ENCODE measurements around the gene IL1R1. TPM values are rescaled to one million over a fixed set of nuclear protein-coding genes. Genes with fewer than 3 reads are reported as not detected.

The IL1R1 gene
- total and polyA plus RNA-seq, 2 donors (not counting 1 experiment from before 2014, with no cell fraction given), result 110 to 232 TPM

DNA sequence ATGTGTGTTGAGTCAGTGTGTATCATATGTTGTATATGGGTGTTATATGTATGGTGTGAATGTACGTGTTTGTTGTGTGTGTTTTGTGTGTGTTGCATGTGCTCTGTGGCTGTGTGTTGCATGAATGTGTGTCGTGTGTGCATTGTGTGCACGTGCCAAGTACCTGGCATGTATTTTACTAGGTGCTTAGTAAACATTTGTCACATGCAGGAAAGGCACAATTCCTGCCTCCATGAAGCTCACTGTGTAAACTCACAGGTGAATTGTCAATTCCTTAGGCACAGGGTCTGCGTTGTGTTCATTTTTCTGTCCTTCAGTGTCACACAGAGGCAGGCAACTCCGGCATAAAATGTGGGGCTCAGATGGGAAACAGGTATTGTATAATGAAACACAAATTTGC lies 22.3 kb upstream of the IL1R1 start:
- no peak overlapping the region for H3K9ac ChIP-seq (ENCODE audit: insufficient read depth, low read length)
- H3K4me1 ChIP-seq (ENCODE audit: control insufficient read depth, extremely low read depth, insufficient read depth, low read length), result peaks cover 16% of the 10 kb centered on the region
- no peak overlapping the region for H3K4me3 ChIP-seq (replicated peaks in 1 of 4; ENCODE audit: control extremely low read depth in 1 of 4, insufficient read depth in 1 of 4, low read depth in 3 of 4, low read length in 4 of 4)
- no peak for DNase-seq (ENCODE audit: low read depth in 2 of 2)
- H3K27me3 ChIP-seq (ENCODE audit: control insufficient read depth, insufficient read depth, low read length), result no peaks in the 10 kb centered on the region
- no peaks in the 10 kb centered on the region for H3K9me3 ChIP-seq (ENCODE audit: control insufficient read depth, insufficient read depth, low read depth, low read length)
- no peaks in the 10 kb centered on the region for H3K36me3 ChIP-seq (ENCODE audit: control insufficient read depth, insufficient read depth, low read length)
- TF ChIP-seq, protein P1, sequence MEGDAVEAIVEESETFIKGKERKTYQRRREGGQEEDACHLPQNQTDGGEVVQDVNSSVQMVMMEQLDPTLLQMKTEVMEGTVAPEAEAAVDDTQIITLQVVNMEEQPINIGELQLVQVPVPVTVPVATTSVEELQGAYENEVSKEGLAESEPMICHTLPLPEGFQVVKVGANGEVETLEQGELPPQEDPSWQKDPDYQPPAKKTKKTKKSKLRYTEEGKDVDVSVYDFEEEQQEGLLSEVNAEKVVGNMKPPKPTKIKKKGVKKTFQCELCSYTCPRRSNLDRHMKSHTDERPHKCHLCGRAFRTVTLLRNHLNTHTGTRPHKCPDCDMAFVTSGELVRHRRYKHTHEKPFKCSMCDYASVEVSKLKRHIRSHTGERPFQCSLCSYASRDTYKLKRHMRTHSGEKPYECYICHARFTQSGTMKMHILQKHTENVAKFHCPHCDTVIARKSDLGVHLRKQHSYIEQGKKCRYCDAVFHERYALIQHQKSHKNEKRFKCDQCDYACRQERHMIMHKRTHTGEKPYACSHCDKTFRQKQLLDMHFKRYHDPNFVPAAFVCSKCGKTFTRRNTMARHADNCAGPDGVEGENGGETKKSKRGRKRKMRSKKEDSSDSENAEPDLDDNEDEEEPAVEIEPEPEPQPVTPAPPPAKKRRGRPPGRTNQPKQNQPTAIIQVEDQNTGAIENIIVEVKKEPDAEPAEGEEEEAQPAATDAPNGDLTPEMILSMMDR (conservative IDR thresholded peaks at IDR 0.05 in 1 of 2, IDR thresholded peaks at IDR 0.05 in 1 of 2; ENCODE audit: low read depth in 1 of 2, low read length in 2 of 2), result no peak
- no peak for TF ChIP-seq EZH2 (IDR thresholded peaks at IDR 0.05; ENCODE audit: low read length, missing control alignments)
- no peak overlapping the region for H2AFZ ChIP-seq (ENCODE audit: low read length)
- H3K4me2 ChIP-seq (ENCODE audit: extremely low read depth, insufficient read depth, low read length), result no peak overlapping the region
- no peaks in the 10 kb centered on the region for H4K20me1 ChIP-seq (ENCODE audit: control insufficient read depth, extremely low read depth, insufficient read depth, low read length)
- no peaks in the 10 kb centered on the region for H3K79me2 ChIP-seq (ENCODE audit: control insufficient read depth, insufficient read depth, low read length)
- H3K27ac ChIP-seq (ENCODE audit: insufficient read depth, low read length), result no peak overlapping the region

DNA sequence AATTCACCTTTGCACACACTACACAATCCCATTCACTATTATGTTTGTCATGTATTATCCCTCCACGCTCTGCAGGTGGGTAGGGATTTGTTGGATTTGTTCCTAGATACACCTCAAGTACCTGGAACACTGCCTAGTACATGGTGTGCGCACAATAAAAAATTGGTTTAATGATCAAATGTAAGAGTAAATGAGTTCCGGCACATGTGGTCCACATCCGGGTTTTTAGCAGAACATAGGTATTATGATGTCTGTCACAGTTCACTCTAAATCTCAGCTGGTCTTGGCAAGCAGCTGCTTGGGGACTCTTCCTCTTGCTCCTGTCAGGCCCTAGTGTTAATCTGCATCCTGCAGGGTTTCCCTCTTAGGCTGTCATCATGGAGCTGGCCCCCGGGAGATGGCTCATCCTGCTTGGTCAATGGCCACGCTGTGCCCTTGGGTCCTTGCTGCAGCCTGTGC lies 21.8 kb upstream of the IL1R1 start:
- no peaks in the 10 kb centered on the region for H4K20me1 ChIP-seq (ENCODE audit: control insufficient read depth, extremely low read depth, insufficient read depth, low read length)
- no peaks in the 10 kb centered on the region for H3K79me2 ChIP-seq (ENCODE audit: control insufficient read depth, insufficient read depth, low read length)
- H3K9ac ChIP-seq (ENCODE audit: insufficient read depth, low read length), result no peak overlapping the region
- TF ChIP-seq, protein P1 (conservative IDR thresholded peaks at IDR 0.05 in 1 of 2, IDR thresholded peaks at IDR 0.05 in 1 of 2; ENCODE audit: low read depth in 1 of 2, low read length in 2 of 2), result no peak
- no peak for TF ChIP-seq EZH2 (IDR thresholded peaks at IDR 0.05; ENCODE audit: low read length, missing control alignments)
- H3K9me3 ChIP-seq (ENCODE audit: control insufficient read depth, insufficient read depth, low read depth, low read length), result no peaks in the 10 kb centered on the region
- no peaks in the 10 kb centered on the region for H3K27me3 ChIP-seq (ENCODE audit: control insufficient read depth, insufficient read depth, low read length)
- H3K4me3 ChIP-seq (replicated peaks in 1 of 4; ENCODE audit: control extremely low read depth in 1 of 4, insufficient read depth in 1 of 4, low read depth in 3 of 4, low read length in 4 of 4), result no peak overlapping the region
- H3K4me2 ChIP-seq (ENCODE audit: extremely low read depth, insufficient read depth, low read length), result no peak overlapping the region
- DNase-seq (ENCODE audit: low read depth in 2 of 2), result no peak
- H3K4me1 ChIP-seq (ENCODE audit: control insufficient read depth, extremely low read depth, insufficient read depth, low read length), result peaks cover 16% of the 10 kb centered on the region
- no peaks in the 10 kb centered on the region for H3K36me3 ChIP-seq (ENCODE audit: control insufficient read depth, insufficient read depth, low read length)
- no peak overlapping the region for H3K27ac ChIP-seq (ENCODE audit: insufficient read depth, low read length)
- no peak overlapping the region for H2AFZ ChIP-seq (ENCODE audit: low read length)

DNA sequence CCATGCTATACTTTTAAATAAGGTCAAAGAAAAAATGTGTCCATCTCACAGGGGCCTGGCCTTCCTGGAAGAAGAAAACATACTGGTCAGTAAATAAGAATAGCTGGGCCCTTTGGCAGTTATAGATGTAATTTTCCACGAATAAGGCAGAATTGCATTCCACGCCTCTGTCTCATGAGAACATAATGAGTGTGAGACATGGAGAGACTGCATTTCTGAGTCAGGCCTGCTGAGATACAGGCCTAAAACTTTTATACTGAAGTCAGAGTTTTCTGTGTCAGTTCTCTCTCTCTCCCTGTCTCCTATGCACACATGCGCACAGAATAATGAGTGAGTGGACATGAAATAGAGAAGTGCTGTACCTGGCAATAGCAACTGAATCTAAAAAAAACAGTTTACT lies 20.4 kb upstream of the IL1R1 start:
- H3K79me2 ChIP-seq (ENCODE audit: control insufficient read depth, insufficient read depth, low read length), result no peaks in the 10 kb centered on the region
- no peak overlapping the region for H2AFZ ChIP-seq (ENCODE audit: low read length)
- H3K27me3 ChIP-seq (ENCODE audit: control insufficient read depth, insufficient read depth, low read length), result no peaks in the 10 kb centered on the region
- DNase-seq (ENCODE audit: low read depth in 2 of 2), result peak; percentile 91 to 98
- H4K20me1 ChIP-seq (ENCODE audit: control insufficient read depth, extremely low read depth, insufficient read depth, low read length), result no peaks in the 10 kb centered on the region
- H3K4me2 ChIP-seq (ENCODE audit: extremely low read depth, insufficient read depth, low read length), result no peak overlapping the region
- H3K9ac ChIP-seq (ENCODE audit: insufficient read depth, low read length), result no peak overlapping the region
- H3K27ac ChIP-seq (ENCODE audit: insufficient read depth, low read length), result peak overlapping the region; percentile 68
- H3K9me3 ChIP-seq (ENCODE audit: control insufficient read depth, insufficient read depth, low read depth, low read length), result no peaks in the 10 kb centered on the region
- no peak for TF ChIP-seq EZH2 (IDR thresholded peaks at IDR 0.05; ENCODE audit: low read length, missing control alignments)
- TF ChIP-seq, protein P1 (conservative IDR thresholded peaks at IDR 0.05 in 1 of 2, IDR thresholded peaks at IDR 0.05 in 1 of 2; ENCODE audit: low read depth in 1 of 2, low read length in 2 of 2), result no peak
- no peaks in the 10 kb centered on the region for H3K36me3 ChIP-seq (ENCODE audit: control insufficient read depth, insufficient read depth, low read length)
- H3K4me1 ChIP-seq (ENCODE audit: control insufficient read depth, extremely low read depth, insufficient read depth, low read length), result peaks cover 19% of the 10 kb centered on the region
- no peak overlapping the region for H3K4me3 ChIP-seq (replicated peaks in 1 of 4; ENCODE audit: control extremely low read depth in 1 of 4, insufficient read depth in 1 of 4, low read depth in 3 of 4, low read length in 4 of 4)

All from fibroblast of lung (primary cell).